B cell (primary cell): ENCODE data around the gene DOCK4.
"Not testable (repeated sequence)": the region's sequence is repeated elsewhere in the genome, so short reads cannot be mapped to it uniquely, and the experiment has no call there.

ENCODE experiments used
- CTCF ChIP-seq: fragments of 200-600 bp; IDR thresholded peaks from one replicate; pipeline ENCODE4 v1.8.0; 2022; ENCODE audit warnings: antibody characterized with exemption, mild to moderate bottlenecking
- EZH2 ChIP-seq: IDR thresholded peaks from 2 replicates; pipeline ENCODE4 v1.6.1; 2012; ENCODE audit warnings: borderline replicate concordance, low read depth, mild to moderate bottlenecking, moderate library complexity, low read length; ENCODE audit not compliant: insufficient read depth, poor library complexity, severe bottlenecking

DNA sequence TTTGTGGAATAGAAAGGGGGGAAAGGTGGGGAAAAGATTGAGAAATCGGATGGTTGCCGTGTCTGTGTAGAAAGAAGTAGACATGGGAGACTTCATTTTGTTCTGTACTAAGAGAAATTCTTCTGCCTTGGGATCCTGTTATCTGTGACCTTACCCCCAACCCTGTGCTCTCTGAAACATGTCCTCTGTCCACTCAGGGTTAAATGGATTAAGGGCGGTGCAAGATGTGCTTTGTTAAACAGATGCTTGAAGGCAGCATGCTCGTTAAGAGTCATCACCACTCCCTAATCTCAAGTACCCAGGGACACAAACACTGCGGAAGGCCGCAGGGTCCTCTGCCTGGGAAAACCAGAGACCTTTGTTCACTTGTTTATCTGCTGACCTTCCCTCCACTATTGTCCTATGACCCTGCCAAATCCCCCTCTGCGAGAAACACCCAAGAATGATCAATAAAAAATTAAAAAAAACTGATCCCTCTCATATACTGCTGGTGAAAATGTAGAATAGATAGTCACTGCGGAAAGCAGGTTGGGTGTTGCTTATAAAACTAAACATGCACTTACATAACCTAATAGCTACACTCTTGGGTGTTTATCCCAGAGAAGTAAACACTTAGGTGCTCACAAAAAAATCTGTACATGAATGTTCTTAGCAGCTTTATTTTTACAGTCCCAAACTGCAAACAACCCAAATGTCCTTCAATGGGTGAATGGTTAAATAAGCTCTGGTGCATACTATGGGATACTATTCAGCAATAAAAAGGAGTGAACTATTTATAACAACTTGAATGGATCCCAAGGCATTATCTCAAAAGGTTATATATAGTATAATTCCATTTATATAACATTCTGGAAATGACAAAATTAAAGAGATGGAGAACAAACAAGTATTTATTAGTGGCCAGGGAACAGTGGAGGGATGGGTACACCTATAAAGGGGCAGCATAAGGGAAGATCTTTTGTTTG is 77.5 kb downstream of the DOCK4 start:
- TF ChIP-seq CTCF, EZH2: not testable (repeated sequence)
